HG02884 (cell line): Measurements from ENCODE around the gene GLIS1.

Experiments used
- ATAC-seq: cut with Tn5 transposase; IDR thresholded peaks from one replicate; pipeline ENCODE4 v1.9.1; 2021; ENCODE audit warnings: mild to moderate bottlenecking, moderate library complexity; ENCODE audit not compliant: unreplicated experiment

GLIS1 gene

DNA sequence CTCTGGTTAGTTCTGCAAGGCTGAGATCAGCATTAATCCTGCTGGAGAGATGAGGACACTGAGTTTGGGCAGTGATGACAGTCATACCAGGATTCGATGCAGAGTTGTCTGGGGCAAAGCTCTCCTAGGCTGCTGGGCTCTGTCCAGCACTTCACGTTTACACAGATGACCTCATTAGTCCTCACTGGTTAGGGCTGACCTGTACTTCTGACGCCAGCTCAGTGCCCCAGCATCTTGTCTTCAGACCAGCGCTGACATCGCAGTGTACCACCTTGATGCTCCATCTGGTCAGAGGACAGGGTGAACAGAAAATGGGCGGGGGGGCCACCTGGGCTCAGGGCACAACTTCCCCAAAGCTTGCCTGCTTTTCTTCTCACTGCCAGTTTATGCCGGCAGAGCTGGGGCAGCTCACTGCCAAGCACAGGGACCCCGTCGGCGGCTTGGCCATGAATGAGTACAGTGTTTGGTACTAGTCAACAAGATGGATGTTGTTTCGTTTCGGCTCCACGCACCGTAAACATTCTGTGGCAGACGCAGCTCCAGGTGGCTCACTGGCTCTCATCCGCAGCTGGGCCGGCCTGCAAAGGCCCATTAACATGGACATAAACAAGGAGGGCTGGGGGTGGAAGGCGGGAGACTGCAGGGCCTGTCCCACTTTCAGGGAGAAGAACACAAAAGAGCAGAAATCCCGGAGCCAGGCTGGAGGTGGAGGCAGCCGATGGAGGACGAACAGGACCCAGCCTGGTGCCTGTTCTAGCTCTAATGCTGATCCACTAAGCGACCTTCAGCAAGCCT, 118.7 kb downstream of the GLIS1 start:
- no peak for ATAC-seq

DNA sequence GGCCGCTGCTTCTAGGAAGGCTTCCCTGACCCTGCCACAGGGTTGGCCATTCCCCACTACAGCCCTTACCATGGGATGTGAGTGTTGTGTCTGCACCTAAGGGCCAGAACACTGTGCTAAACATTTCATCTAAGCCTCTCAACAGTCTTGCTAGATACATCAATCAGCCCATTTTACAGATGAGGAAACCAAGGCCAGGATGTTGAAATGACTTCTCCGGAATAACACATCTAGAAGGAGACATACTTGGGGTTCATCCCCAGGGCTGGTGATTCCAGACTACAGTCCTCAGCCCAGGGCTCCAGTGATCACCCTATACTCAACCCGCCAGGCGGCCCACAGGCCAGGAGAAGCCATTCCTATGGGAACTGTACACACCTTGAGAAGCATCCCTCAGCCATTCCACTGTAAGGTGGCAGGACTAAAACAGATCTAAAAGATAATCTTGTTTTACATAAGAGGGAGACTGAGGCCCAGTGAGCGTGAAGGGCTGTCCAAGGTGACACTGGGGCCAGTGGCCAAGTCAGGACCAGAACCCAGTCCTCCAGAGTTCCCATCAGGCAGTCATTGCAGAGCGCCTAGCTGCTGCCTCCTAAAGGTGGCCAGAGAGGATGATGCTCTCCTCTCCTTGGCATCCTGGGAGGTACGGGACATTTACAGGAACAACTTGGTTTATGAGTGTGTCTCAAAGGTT, 119.5 kb downstream of the GLIS1 start:
- no peak for ATAC-seq

DNA sequence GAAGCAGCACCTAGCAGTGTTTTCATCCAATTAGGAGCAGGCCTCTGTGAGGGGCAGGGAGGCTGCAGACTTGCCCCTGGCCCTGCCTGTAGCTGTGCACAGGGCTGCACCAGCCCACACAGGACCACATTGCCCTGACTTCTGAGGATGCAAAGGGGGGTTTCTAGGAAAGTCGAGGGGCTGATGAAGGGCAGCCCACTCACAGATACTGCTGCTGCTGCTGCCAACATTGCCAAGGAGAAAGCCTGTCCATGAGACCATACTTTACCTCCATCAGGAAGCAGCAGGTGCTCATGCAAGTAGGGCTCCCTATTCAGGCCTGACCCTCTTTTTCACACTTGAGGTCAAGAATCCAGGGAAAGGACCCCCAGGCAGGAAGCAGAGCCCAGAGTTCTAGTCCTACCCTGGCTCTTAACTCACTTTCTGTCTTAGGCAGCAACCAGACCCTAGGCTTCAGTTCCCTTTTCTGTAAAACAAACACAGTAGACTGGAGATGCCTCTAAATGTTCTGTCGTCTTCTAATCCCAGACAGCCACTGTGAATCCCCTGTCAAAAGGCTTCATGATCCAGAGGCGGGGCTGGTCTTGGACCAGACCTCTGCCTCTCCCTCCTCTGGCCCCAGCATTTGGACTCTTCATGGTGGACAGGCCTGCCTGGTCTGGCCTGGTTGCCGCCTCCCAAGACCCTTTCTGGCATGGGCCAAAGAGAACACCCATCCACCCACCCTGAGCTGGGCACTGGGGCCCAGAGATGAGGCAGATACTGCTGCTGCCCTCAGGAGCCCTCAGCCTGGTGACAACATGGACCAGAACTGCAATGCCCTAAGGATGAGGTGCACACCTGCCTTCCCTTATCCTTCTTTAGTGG, 120.2 kb downstream of the GLIS1 start:
- ATAC-seq: no peak

DNA sequence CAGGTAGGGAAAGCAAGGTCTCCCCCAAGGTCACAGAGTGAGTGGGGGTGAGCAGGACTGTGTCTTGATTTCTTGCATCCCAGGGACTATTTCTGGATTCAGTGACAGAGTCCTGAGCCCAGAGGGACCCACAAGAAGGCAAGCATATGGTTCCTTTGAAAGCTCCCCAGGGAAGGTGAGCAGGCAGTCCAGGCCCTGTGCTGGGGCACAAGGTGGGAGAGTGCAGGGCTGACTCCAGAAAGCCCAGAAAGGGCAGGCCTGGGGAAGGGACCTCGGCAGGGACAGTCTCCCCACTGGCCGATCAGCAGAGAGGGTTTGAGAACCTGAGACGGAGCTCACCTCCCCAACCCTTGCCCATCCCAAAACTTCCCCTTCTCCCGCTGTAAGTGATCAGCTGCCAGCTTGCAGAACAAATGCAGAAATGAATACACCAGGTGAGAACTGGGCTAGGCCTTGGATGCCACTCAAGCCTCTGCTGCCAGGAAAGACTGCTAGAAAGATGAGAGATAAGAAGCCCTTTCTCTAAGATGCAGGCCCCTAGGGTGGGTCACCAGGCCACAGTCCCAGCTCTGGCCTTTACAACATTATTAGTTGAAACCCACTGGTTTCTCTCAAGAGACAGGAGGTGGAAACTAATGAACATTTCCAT, 121.0 kb downstream of the GLIS1 start:
- no peak for ATAC-seq

DNA sequence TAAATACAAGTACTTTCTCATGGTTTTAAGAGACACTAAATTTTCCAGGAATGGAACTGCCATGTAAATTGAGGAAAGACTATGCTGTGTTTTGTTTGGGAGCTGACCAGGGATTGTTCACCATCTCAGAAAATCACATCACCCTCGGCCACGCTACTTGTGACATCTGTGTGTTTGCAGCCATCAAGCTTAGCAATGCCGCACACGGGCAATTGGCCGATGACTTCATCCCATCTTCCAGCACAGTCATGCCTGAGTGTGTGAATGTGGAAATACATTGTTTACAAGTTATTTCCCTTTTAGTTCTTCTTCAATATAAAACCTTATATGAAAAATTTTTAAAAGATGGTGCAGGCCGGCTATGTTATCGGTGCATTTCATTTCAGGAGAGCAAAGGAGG, 121.6 kb downstream of the GLIS1 start:
- no peak for ATAC-seq

DNA sequence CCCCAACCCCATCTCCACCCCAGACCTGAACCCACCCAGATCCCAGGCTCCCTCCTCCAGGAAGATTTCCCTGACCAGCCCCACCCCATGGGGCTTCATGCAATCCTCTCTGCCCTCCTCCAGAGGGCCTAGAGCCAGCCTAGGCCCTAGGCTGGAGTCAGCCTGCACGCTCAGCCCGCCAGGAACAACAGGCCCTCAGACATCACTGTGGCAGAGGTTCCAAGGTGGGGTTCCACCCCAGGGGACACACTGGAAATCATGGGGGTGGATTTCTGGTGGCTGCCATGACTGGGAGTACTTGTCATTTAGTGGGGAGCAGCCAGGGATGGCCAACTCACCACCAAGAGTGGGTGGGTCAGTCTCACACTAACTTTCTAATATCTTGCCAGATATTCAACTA, 122.0 kb downstream of the GLIS1 start:
- ATAC-seq: no peak

DNA sequence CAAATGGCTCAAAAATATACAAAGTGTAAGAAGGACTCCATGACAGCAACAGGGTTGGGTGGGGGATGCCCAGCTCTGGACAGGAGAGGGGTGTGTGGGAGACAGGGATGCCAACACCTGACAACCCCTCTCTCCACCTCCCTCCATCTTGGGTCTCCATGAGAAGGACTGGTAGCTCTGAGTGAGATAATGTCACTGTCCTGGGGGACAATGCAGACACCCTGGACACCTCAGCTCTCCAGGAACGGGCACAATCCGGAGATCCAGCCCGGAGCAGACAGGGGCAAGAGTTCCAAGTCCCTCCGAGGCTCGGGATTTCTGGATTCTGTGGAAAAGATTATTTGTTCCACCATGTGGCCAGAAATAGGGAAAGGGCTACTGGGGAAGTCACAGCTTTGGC, 122.5 kb downstream of the GLIS1 start:
- ATAC-seq: no peak

DNA sequence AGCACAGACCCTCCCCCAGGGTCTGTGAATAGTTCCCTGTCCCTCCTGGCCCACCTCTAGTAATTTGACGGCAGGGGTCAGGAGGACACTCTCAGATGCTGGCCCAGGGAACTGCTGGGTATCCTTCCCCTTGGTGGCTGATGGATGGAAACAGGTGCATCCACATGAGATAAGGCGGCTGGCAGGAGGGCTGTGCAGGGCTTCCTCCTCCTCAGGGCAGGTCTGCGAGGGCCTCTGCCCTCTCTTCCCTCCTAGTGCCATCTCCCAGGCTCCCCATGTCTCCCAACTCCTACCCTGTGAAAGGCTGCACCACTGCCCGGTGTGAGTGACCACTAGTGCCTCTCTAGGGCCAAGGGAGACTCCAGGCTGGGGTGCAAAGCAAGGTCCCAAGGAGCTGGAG, 123.9 kb downstream of the GLIS1 start:
- ATAC-seq: no peak

DNA sequence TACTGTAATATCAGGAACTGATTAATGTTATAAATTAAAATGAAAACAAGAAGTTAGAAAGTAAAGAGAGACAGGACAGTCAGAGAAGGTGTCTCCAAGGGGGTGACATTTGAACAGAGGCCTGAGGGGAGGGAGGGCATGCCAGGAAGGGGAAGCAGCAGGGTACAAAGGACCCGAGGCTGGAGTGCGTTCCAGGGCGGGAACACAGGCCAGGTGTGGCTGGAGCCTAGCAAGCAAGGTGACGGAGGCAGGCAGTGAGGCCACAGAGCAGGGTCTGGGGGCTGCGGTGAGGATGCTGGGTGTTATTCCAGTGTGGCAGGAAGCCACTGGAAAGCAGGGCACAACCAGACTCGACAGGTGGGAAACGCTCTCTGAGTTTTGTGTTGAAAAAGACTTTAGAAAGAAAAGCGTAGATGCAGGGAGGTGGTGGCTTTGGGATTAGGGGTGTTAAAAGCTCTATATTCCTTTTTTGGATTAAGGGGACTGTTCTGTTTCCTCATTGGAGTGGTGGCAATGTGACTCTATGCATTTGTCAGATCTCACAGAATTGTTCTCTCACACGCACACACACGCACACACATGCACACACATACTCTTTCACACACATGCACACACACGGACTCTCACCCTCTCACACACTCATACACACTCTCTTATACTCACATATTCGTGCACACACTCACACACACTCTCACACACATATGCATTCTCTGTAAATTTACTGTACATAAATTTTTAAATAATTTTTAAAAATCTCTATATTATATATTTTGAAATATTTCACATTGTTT, 124.5 kb downstream of the GLIS1 start:
- ATAC-seq: no peak

DNA sequence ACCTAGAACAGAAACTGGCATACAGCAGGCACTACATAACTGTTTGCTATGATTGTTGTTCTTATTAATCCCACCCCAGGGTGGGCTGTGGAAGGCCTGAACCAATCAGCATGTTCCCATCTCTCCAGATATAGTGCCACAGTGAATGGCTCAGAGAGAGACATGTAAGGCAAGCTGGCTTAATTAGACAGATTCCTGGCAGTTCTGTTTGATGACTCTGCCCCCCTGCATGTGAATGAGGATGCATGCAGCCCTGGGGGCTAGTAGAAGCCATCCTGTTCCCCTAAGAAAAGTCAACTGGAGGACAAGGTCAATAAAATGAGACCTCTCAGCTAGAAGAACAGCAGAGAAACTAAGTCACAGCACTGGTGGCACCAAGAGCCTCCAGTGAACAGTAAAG, 130.3 kb downstream of the GLIS1 start:
- no peak for ATAC-seq

DNA sequence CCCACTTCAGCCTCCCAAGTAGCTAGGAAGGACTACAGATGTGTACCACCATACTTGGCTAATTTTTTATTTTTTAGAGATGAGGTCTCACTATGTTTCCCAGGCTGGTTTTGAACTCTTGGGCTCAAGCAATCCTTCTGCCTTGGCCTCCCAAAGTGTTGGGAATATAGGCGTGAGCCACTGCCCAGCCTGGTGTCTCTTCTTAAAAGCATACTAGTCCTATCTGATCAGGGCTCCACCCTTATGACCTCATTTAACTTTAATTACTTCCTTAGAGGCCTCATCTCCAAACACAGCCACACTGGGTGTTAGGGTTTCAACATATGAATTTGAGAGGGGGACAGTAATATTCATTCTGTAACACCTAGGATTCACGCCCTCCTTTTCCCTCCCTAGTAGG, 130.9 kb downstream of the GLIS1 start:
- no peak for ATAC-seq

DNA sequence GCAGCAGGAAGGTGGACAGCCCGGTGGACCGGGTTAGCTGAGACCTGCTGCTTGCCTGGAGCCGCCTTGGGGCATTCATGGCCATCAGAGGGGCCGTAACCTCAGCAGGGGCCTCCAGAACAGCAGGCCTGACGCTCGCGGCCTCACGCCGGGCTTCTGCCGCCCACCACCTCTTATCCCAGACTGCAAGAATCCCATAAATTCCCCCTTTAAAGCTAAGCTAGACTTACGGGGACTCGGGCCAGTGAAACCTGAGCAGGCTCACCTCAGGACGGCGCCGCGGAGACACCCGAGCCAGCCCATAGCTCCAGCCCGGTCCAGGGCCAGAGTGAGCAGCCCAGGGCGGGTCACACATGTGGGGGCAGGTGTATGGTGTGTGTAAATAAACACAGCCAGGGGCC, 132.3 kb downstream of the GLIS1 start:
- ATAC-seq: no peak

DNA sequence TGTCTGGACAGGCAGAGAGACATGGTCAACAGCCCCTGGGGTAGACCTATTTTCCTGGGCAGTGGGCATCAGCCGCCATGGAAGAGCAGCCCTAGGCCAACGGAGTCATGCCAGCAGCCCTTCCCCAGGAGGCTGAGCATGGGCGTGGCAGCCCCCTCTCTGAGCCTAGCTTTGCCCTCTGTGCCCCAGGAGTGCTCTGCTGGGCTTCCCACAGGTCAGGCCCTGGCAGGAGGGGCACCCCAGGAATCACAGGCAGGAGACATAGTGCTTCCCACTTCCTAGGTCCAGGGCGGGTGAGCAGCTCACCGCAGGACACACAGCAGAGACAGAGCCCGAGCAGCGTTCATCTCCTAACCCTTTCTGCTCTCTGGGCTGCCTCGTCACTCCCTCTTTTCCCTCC, 132.8 kb downstream of the GLIS1 start:
- no peak for ATAC-seq

DNA sequence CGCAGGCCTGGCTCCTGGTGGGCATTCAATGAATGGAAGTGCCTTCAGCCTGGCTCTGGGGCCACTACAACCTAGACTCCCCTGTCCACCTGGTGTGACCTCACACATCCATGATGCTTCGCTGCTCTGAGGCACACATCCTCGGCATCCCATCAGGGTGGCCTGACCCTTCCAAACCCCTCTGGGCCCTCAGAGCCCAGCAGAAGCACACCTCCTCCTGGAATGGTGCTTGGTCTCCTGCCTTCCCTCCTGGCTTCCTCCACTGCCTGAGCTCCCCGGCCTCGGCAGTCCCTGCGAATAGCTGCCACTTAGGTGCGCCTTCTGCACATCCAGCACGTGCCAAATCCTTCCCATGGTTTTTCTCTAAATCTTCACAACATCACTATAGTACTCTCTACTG, 133.8 kb downstream of the GLIS1 start:
- no peak for ATAC-seq

DNA sequence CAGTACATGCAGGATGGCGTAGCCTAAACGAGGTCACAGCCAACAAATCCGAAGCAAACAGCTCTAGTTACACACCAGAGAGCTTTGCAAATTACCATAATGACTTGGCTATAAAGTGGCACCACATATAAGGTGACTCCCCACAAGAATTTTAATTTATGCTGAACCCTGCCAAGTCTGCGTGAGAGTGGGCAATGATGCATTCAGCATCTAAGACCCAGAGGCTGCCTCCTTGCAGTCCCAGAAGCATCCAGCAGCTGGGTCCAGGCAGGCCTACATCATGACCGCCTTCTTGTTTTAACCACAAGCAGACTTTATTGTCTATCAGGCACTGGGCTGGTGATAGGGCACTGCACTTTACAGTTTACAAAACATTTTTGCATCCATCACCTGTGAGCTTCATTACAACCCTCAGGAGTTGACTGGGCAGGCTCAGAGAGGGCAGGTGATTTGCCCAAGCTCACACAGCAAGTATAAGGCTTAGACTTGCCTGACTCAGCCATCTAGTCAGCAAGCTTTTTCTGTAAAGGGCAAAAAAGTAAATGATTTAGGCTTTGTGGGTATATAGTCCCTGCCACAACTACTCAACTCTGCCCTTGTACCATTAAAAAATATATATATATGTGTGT, 134.6 kb downstream of the GLIS1 start:
- no peak for ATAC-seq

DNA sequence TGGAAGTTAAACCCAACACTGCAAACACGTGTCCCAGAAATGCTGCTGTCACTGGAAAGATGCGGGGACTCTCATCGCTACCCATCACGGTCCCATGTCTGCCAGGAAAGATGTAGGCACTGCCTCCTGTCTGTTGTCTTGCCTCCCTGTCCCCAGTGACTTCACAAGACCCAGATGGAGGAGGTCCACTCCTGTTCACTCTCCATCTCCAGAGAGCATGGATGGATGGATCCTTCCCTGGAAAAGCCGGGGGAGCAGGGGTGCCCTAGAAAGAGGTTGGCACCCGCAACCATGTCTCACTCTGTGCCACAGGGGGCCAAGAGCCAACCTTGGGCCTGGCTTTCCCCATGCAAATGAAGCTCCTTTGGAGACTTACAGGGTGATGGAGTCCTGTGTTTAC, 135.5 kb downstream of the GLIS1 start:
- no peak for ATAC-seq

DNA sequence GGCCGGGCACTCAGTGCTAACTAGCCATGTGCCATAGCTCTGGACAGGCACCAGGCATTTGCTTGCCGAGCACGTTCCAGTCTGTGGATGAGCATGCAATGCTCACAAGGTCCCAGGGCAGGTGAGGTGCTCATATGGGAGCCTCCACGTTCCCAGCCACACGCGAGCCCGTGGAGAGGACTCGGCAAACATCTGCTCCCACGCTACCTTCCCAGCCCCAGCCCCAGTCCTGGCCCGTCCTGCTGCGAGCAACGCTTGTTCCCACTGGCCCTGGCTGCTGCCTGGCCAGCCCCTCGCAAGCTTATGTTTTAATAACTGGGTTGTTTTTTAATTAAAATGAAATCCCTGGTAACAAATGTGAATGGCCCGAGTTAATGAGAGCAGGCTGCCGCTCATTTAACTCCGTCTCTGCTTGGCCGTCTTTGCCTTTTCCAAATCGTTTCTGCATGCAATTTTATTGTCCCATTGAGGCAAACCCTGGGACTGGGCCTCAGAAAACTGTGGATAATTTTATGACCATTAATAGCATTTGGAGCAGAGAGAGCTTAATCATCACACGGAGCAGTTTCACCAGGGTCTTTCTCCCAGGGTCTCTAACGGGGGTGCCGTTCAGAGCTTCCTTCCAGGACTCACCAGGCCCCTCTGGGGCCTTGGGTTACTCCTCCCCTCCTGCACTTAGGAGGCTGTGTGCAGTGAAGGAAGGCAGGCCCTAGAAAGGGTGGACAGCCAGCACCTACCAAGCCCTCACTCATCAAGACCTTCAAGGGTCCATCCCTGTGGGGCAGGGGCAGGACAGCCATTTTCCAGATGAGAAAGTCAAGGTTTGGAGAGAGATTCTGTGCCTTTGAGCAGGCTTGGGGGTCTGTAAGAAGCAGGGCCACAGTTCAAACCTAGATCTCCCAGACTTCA, 136.8 kb downstream of the GLIS1 start:
- ATAC-seq: no peak

DNA sequence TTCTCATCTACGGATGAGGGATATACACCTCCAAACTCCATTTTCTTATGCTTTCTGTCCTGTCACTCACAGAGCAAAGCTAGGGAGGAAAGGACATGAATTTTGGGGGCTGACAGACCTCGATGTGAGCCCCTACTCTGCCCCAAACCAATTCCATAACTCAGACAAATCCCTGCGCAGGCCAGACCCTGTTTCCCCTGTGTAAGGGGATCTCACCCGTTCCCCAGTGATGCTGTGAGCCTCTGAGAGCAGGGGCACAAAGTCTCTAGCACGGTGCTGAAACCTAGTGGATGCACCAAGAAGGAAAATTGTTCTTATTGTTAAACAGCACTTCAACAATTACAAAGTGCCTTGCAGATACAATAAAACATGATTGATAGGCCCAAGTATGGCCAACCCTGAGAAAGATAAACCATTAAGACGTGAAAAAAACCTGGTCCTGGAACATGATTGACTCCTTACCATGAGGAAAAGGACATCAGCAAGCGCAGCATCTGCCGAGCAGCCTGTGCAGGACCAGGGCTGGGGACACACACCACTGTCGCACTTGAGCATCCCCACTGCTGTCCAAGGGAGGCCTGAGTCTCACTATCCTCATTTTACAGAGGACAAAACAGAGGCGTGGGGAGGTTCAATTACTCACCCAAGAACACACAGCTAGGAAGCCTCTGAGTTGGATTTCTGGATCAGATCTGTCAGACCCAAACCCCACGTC, 137.8 kb downstream of the GLIS1 start:
- no peak for ATAC-seq
